WI38 (cell line): ENCODE measurements around the gene KRCC1.

Experiments used
- H3K4me3 ChIP-seq: 2 replicates; pipeline ENCODE4 v1.5.1; 2011; ENCODE audit warnings: low read depth, mild to moderate bottlenecking, control low read depth, low read length
- CTCF ChIP-seq: IDR thresholded peaks from 2 replicates; pipeline ENCODE4 v1.5.1; 2012; ENCODE audit warnings: low read depth, mild to moderate bottlenecking, control low read depth, low read length

The KRCC1 gene

DNA sequence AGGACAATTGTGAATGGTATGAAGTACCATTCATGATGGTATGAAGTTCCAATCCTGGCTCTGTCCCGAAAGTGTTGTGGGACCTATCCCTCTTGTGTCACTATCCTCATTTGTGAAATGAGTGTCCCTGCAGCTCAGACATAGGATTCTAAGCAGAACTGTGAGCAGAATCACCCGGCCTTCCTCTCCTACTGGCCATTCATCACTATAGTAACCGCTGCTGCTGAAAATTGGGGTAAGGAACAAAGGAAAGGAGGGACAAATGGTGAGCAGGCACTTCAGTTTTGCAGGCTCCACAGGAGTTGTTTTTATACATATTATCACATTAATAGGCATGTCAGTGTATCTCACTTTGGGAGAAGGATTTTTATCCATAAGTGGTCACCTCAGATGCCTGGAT is 39.4 kb upstream of the KRCC1 start:
- no peak for TF ChIP-seq CTCF

DNA sequence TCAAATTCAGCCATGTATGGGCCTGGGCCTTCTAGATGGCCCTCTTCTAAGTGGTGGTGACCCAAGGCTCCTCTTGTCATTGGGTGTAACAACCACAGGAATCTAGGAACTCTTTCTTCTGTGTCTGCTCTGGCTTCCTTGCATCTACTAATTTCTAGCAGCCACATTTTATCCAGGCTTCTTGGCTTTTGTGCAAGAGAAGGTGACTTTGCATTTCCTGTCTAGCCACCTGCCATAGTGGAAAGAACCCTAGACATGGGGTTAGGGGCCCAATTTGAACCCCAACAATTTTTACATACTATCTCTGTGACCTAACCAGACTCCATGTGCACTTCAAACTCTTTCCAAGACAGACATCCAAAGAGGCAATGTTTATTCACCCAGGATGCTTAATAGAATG is 37.2 kb upstream of the KRCC1 start:
- TF ChIP-seq CTCF: no peak
- no peak overlapping the region for H3K4me3 ChIP-seq

More for the DNA sequence above, 39.4 kb upstream of the KRCC1 start:
- no peak overlapping the region for H3K4me3 ChIP-seq

- no peak for TF ChIP-seq CTCF
- H3K4me3 ChIP-seq: no peak overlapping the region
Measured at GRCh38 chr2:88091943-88092342, 36.4 kb upstream of the KRCC1 start.

GRCh38 chr2:88090446-88091283 is 35.1 kb upstream of the KRCC1 start:
- no peak for TF ChIP-seq CTCF
- H3K4me3 ChIP-seq: no peak overlapping the region

GRCh38 chr2:88088999-88089398 is 33.4 kb upstream of the KRCC1 start:
- no peak for TF ChIP-seq CTCF
- no peak overlapping the region for H3K4me3 ChIP-seq

- H3K4me3 ChIP-seq: no peak overlapping the region
- TF ChIP-seq CTCF: no peak
Measured at GRCh38 chr2:88087763-88088162, 32.2 kb upstream of the KRCC1 start.

DNA sequence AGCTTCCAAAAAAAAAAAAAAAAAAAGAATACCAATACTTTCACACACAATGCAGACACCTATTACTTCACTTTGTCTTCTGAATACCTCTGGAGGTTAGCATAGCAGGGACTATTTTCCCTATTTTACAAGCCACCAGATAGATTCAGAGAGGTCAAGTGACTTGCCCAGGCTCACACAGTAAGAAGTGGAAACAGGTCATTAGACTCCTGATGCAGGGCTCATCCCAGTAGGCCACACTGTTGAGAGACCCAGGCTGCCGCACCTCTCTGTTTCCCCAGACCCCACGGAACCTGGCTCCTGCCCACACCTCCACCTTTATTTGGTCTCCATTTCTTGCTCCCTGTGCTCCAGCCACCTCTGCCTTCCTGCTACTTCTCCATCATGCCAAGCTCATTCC is 31.5 kb upstream of the KRCC1 start:
- TF ChIP-seq CTCF: no peak
- H3K4me3 ChIP-seq: no peak overlapping the region
